HG03066 (cell line): ENCODE data around the gene HRAS.

ENCODE experiments used
- ATAC-seq: cut with Tn5 transposase; IDR thresholded peaks from one replicate; pipeline ENCODE4 v1.9.1; 2021; ENCODE audit warnings: low read depth; ENCODE audit not compliant: unreplicated experiment

The HRAS gene

DNA sequence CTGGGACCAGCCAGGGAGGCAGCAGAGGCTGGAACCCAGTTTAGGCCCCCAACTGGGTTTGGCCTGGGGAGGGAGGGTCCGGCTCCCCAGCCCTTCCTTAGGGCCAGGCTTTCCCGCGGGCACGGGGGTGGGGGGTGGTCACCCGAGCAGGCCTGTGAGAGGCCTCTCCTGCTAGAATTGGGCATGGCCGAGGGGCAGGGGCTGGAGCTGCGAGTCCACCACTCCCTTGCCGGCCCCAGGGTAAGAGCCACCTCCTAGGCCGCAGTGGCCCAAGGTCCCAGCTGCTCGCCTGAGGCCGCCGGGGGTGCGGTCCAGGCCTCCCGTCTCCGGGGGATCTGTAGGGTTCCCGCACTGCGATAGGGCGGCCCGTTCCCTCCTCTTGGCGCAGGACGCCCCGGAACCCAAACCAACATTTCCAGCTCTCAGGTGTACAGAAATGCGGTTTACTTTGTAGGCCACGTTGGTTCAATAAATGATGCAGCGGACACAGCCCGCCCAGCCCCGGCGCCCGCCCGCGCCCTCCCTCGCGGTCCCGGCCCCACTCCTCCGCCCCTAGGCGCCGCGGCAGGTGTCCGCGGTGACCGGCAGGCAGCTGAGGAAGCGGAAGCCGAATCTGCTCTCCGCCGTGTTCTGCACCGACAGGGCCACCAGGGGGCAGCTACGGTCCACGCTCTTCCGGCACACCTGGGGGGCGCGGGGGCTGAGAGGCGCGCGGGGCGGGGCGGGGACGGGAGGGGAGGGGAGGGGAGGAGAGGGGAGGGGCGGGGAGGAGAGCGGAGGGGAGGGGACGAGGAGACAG lies 19.3 kb upstream of the HRAS start:
- ATAC-seq = no peak

DNA sequence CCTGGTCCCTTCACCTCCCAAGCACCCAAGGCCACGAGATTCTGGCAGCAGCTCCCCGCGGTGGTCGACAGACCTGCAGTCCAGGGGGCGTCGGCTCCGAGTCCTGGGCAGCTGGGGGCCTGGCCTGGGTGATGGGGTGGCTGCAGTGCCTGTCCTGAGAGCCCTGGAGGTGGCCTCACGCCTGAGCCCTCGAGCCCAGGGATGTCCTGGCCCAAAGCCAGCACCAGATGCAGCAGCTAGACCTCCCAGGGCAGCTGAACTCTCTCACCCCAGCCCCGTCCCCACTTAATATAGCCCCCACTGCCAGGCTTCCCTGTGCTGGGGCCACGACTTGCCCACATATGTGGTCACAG lies 18.6 kb upstream of the HRAS start:
- ATAC-seq = no peak

DNA sequence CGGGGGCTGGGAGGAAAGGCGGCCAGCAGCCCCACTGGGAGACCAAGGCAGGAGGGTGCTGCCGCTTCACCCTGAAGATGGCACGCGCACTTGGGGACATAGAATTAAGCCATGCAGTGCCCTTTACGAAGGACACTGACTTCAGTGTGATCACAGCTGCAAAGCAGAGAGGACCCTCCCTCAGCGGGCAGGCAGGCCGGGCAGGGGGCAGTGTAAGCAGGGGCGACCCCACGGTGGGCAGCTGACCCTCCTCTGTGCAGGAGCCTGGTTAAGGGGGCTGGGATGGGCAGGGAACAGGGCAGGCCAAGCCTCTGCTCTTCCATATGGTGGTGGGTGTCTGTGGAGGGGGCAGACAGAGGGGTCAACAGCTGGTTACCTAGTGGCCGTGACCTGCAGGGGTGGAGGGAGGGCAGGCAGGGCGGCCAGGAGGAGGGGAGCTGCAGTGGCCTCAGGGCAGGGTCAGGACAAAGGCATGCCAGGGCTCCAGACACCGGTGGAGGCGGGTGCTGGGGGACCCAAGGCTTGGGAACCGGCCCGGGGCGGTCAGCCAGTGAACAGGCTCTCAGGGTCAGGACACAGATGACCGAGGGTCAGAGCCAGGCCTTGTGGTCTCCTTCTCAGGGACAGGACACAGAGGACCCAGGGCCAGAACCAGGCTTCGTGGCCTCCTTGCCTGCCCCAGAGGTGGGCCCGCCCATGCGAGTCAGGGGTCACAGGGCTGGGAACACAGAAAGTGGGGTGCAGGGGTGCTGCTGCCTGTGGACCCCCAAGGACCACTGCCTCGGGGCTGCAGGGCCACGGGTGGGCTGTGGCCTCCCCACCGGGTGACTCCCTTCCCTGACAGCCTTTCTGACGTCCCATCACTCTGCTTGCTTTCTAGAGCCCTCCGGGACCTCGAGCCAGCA lies 18.0 kb upstream of the HRAS start:
- no peak for ATAC-seq

DNA sequence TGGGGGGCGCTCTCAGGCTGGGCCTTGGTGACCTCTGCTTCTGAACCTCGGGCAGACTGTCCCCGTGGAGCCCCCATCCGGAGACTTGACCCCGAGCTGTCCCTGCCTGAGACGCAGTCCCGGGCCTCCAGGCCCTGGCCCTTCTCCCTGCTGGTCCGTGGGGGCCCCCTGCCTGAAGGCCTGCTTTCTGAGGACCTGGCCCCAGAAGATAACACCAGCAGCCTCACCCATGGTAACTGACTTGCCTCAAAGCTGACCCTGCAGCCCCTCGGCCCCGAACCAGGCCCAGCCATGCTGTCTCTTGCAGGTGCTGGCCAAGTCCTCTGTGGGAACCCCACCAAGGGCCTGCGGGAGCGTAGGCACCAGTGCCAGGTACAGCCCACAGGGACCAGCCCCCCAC lies 16.2 kb upstream of the HRAS start:
- ATAC-seq = no peak

- no peak for ATAC-seq
These were observed 15.8 kb upstream of the HRAS start for GRCh38 chr11:551131-551530.

- ATAC-seq = no peak
These were observed 15.3 kb upstream of the HRAS start for GRCh38 chr11:550746-551085.

DNA sequence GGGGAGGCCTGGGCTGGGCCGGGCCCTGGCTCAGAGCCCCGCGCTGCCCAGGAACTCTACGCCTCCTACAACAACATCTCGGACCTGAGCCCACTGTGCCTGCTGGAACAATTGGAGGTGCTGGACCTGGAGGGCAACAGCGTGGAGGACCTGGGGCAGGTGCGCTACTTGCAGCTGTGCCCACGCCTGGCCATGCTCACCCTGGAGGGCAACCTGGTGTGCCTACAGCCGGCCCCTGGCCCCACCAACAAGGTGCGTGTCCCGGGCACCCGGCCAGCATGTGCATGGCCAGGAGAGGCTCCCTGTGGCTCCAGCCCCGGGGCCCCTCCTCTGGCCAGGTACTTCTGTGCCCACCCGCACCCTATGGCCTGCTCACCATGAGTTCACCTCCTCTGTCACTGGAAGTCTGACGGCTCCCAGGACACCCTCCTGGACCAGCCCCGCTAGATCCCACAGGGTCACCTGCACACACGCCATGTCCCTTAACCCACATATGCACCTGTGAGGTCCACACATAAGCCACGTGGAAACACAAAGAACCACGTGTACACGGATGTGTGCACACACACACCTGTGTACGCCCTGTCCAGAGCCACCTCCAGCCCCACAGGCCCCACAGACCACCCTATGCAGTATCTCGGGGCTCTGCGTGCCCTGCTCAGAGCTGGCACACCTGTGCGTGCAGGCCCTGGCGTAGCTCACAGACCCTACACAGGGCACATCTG lies 14.8 kb upstream of the HRAS start:
- no peak for ATAC-seq

DNA sequence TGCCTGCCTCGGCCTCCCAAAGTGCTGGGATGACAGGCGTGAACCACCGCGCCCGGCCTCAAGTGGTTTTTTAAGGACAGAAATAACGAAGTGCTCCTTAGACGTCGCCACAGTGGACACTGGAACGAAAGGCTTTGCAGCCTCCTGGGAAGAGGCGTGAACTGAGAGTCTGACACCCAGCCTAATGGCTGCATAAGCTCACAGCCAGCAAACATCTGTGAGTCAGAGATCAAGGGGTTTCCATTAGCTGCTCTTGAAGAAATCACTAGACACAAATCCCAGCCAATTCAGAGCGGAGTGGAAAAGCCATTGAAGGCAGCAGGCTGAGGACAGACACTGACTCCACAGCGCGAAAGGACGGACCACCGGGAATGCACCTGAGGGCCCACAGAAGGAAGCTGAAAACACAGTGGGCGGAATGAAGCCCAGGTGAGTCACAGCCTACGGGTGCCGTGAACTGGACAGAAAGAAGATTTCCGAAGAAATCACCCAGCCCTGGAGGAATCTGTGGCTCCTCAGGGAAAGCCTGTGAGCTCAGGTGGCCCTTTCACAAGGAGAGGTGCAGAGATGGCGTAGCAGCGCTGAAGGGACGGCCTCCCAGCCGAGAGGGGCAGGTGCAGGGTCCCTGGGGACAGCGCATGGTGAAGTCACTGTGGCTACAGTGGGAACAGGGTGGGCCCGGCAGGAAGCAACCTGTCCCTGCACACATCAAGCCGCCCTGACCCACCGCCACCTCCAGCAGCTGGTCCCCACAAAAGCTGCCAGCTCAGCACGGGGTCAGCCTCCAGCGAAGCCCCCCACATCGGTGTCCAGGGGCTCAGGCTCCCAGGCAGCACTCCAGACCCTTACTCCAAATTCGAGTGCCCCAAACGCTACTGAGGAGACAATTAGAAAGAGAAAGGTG lies 13.6 kb upstream of the HRAS start:
- ATAC-seq = no peak

DNA sequence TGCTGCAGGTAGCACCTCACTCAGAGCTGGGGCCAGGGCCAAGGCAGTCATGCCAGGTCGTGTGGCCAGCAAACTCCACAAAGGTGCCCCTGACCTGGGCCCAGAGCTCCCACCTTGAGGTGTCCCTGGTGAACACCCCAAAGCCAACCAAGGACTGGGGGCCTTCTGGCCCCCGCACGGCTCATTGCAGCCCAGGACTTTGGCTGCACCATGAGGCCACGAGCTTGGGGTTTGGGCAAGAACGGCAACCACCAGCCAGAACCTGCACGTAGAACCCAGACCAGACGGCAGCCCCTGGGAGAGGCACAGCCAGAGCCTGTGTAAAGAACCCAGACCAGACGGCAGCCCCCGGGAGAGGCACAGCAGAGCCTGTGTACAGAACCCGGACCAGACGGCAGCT lies 9.8 kb upstream of the HRAS start:
- ATAC-seq = no peak

- no peak for ATAC-seq
These were observed 9.4 kb upstream of the HRAS start for GRCh38 chr11:544817-545166.

DNA sequence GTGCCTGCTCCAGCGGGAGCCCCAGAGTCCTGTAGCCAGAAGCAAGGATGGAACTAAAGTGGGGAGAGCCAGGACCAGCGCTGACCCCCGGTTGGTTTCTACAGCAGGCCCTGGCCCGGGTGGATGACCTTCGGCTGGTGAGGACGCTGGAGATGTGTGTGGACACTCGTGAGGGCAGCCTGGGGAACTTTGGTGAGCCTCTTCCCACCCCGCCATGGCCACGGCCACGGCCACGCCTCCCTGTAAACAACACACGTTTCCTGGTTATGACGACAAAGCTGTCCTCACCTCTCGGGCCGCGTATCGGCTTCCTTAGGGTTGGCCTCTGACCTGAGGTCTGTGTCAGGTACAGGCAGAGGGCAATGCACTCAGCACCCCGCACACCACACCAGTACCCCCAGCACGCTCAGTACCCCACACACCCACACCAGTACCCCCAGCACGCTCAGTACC lies 6.1 kb upstream of the HRAS start:
- ATAC-seq = no peak

GRCh38 chr11:540583-541432 lies 5.4 kb upstream of the HRAS start:
- no peak for ATAC-seq

DNA sequence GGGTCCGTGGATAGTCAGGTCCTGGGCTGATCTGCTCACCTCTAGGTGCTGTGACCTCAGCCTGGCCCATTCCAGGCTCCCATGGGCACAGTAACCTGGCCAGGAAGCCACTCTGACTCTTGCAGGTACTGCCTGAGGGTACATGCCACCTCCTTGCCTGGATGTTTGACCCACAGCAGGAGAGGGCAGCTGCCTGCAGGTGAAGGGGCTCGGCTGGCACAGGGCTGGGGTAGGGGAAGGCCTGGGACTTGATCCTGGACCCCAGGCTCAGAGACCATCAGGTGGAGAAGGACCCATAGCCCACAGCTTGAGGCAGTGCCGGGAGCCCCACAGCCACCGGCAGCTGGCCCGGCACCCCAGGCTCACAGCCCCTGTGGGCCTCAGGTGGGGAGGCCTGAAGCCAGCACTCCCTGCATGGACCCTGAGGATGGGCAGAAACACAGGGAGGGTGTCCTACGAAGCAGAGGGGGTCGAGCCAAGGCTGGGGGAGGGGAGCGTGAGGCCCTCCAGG lies 4.7 kb upstream of the HRAS start:
- ATAC-seq = no peak

DNA sequence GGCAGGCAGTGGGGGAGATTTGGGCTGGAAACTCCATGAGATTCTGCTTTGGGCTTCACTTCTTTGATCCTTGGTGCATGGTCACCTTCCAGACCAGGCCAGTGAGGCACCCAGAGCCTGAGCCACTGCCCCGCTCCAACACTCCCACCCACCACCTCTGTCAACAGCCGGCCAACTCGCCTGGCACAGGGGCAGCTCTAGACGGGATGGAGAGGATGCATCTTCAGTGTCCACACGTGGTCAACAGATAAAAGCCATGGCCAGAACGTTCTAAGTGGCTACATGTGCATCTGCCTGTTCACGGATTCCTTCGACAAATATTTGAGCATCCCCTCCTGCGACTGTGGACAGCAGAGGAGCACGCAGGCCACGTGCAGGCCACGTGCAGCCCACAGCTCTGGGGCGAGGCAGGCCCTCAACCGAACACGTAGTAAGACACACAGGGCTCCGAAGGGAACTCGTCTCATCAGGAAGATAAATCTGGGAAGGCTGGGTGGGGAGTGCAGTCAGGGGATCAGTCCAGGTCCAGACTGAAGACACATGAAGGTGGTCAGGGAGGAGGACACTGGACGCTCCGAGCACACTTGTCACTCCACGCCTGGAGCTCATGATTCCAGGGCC lies 3.2 kb upstream of the HRAS start:
- no peak for ATAC-seq

GRCh38 chr11:537622-538430 lies 2.5 kb upstream of the HRAS start:
- ATAC-seq = no peak

DNA sequence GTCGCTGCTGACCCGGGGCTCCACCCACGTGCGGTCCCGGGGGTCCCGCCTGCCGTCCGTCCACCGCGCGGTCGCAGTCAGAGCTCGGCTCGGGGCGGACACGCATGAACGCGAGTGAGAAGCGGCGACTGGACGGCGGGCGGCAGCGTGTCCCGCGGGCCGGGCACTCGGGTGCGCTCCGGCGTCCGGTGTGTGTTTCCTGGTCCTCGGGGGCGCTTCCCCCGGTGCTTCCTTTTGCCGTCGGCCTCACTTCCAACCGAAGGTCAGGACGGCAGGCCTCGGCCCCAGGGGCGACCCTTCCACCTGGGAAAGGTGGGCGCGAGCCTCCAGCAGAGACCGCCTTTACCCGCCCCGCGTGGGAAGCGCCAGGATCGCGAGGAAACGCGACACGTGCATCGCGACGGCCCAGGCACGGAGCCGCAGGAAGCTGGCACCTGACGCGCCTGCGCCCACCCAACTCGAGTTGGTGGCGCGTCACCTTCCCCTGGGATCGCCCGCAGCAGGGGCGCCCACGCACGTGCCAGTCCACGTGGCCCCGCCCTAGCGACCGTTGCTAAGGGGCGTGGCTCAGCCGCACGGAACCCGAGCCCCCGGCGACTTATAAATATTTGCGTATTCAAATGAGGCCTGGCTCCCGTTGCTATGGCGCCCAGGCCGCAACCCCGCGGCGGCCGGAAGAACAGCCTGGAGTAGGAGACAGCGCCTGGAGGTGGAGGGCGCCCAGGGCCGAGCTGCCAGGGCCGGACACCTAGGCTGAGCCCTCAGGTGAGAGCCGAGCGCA lies 1.7 kb upstream of the HRAS start, which contains the start of gene LRRC56:
Gene LRRC56, plus strand, starts transcription at position 687 of the 781 bp plus-strand sequence. CDS start 3,158 bp downstream, outside the sequence.
- ATAC-seq = peak; percentile 64

DNA sequence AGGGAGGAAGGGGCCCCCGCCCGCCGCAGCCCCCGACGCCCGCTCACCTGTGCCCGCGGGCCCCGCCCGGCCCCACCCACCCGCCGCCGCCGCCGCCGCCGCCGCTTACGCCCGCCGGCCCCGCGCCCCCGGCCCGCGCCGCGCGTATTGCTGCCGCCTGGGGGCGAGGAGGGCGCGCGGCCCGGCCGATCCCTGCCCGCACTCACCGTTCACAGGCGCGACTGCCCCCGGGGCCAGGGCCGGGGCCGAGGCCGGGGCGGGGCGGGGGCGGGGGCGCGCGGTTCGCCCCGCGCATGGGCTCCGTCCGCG lies 212 bp downstream of the HRAS start:
- ATAC-seq = peak; percentile 5
